CMK (cell line): Measurements from ENCODE around the gene RHOD.
A peak's percentile ranks its signal among the peaks of the same experiment; 100 is the strongest.

ENCODE experiments used
- DNase-seq: peaks from one replicate; pipeline ENCODE4 v3.0.0-alpha.2; 2010; ENCODE audit warnings: low read depth

The RHOD gene

DNA sequence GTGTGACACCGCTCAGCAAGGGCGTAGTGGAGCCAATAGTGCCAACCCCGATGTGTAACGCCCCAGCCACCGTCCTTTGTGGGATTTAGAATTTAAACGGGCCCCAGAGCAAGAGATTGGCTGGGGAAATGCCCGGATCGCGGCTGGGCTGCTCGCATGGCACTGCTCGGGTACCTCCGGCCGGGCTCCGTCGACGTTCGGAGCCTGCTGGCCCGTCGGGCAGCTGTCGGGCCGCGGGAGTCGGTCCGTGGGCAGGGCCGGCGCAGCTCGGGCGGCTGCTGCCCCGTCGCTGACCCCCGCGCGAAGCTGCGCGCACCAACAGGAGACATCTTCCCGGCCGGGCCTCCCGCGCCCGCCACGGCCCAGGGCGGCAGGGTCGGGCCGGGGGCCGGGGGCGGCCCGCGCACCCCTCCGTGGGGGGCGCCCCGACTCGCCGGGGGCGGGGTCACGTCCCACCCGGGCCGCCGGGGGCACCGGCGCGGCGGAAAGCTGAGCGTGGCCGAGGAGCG, 61.1 kb downstream of the RHOD start:
- no peak for DNase-seq

DNA sequence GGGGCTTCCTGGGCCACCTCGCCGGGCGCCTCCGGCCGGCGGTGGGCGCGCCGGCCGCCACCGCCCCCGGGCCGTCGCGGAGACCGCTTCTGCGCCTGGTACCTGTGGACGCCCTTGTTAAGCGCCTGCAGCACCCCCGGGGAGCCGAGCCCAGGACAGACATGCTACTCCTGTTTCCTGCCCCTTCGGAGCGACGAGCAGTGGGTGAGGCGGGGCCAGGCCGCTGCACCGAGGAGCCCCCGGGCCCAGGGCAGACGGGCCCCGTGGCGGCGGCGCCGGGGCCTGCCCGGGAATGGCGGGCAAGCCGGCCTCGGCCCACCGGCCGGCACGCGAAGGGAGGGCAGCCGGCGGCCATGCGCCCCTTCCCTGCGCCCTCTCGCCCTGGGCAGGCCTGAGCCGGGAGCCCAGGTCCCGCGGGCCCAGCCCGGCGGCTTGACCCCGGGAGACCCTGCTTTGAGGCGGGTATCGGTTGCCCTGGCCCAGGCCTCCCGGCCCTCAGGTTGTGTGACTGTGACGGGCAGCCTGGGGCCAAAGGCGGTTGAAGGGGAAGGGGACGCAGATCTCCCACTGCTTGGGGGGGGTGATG, 61.6 kb downstream of the RHOD start:
- DNase-seq, result no peak

DNA sequence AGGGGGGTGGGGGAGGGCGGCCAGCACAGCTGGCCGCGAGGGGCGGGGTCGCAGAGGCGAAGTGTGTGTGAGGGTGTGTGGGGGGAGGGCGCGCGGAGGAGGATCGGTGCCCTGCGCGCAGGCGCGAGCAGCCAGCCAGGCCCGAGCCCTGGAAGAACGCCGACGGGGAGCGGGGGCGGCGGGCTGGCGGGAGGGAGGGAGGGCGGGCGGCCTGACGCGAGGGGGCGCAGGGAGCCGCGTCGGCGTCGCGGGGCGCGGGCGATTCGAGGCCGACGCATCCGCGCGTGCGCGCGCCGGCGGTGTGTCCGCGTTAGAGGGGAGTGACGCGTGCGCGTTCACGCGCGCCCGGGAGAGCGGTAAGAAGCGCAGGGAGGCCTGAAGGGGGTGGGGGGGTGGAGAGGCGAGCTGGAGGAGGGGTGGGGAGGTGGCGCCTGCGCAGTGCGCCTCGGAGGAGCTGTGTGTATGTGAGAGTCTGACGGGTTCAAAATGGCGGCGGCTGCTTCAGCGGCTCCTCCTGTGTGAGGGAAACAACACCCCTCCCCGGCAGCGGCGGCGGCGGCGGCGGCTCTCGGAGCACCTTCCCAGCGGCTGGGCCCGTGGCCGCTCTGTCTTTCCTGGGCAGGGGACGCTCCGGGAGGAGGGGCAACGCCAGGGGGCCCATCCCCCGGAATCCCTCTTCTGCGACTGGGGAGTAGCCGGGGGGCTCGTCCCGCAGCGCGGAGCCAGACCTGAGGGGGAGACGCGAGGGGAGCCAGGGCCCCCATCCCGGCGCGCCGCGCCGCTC, 62.3 kb downstream of the RHOD start, which contains the start of gene KDM2A:
KDM2A (plus strand) TSS at position 463 of the 784 bp plus-strand sequence. CDS start 2,054 bp downstream, outside the sequence.
- DNase-seq, result peak; percentile 99

DNA sequence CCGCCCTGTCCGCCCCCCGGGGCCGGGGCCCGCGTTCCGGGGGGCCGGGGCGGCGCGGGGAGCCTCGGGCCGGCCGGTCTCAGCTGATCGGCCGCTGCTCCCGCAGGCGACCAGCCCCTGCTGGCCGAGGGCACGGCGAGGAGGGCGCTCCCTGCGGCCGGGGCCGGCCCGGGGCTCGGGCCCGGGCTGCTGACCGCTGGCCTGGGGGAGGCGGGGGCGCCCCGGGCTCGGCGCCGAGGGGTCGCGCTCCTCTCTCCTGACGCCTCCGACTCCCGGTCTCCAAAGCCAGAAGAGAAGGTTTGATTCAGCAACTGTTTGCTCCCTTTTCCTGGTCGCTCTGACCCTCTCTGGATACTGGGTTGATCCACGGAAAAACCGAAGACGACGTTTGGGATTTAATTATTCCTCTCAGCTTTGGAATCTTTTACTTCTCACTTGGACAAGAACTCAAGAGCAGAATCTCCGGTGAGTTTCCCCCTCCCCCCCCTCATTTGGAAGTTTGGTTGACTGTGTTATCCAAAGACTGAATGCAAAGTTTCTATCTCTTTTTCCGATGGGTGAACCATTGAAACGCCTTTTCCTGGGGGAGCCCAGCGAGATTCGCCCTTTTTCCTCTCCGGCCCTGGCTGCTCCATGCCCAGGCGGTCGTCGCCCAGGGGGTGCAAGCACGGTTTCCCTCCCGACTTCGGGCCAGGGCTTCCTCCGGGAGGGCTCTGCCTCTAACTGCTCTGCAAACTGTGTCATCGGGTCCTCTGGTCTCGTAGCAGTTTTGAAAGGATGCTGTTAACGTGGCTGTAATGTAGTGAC, 63.1 kb downstream of the RHOD start:
- DNase-seq, result no peak

DNA sequence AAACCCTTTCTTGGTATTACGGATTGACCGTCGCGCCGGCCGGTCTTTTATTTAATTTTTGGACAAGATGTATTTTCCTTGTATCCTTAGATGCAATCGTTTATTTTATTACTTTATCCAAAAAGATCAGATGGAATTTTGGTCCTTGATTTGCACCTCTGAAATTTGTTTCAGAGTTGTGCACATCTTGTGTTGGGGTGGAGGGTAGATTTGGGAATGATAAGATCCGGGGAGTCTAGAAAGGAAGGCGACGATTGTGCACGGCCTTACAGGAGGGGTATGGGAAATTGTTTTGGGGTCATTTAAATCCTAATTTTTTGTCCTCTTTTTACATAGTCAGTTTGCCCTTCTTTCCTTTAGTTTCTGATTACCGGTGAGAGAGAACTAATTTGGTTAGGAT, 63.8 kb downstream of the RHOD start:
- DNase-seq, result no peak

DNA sequence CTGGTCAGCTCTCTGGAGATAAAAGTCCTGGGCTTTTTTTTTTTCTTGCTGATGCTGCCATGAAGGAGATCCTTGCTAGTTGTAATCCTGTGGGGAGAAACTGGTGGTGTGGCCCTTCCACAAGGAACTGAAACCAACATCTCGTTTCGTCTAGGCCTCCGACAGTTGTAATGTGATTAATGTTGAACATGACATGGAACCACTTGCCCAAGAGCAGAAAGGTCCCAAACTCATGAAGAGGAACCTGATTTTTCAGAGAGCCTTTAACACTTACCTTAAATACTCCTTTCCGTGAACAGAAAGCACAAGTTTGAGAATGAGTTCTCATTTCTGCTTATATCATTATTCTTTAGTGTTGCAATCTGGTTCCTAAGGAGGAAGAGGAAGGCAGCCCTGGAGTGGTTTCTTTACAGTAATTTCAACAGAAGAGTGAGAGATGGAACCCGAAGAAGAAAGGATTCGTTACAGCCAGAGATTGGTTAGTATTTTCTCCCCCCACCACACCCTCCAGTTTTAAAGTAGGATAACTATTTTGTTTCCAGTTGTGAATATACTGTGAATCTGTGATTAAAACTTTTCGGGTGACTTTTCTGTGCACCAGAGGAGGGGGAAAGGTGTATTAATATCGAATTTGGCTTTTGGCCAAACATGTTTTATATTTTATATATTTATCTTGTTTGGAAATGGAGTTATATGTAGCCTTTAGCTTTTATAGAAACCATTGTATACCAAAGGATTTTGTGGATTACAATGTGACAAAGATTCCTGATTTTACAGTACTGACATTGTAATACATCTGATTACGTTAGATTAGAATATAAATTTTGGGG, 64.4 kb downstream of the RHOD start:
- DNase-seq, result no peak
